Measurements from ENCODE around the gene SPDYE3. TPM values are rescaled to one million over a fixed set of nuclear protein-coding genes. Genes with fewer than 3 reads are reported as not detected.
"Not testable (repeated sequence)": the region's sequence is repeated elsewhere in the genome, so short reads cannot be mapped to it uniquely, and the experiment has no call there.

Gene SPDYE3
- total and polyA plus RNA-seq, 12 donors = 0.16 TPM; not detected in 11

DNA sequence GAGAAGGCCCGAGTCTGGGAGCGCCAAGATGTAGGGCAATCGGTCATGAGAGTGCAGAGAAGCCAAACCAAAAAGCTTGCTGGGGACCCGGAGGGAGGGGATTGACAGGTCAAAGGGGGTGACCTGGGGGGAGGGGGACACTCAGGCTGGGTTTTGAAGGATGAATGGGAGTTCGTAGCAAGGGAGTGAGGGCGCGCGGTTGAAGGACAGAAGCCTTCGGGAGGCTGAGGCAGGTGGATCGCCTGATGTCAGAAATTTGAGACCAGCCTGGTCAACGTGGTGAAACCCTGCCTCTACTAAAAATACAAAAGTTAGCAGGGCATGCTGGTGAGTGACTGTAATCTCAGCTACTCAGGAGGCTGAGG is 35.0 kb upstream of the SPDYE3 start:
- H3K4me3 ChIP-seq = peak overlapping the region in 2 of 4 donors; percentile 38 to 95
- WGBS, 4 donors = 31 to 51% (median 37%) methylated on average over 8 to 11 of the region's 11 CpGs
- peak overlapping the region in 3 of 5 donors; percentile 37 to 86 (median 70) for H3K27ac ChIP-seq
- DNase-seq = peak in 2 of 7 donors; percentile 28 to 59
- H3K27me3 ChIP-seq; H3K9me3 ChIP-seq (replicated peaks in 1 of 3); intact Hi-C loops (cut with DNase I); H3K36me3 ChIP-seq (replicated peaks in 1 of 2): not testable (repeated sequence)
- H3K4me1 ChIP-seq (replicated peaks in 1 of 2) = peaks cover 10 to 11% of the 10 kb centered on the region in 2 donors
- TF ChIP-seq, protein P1, sequence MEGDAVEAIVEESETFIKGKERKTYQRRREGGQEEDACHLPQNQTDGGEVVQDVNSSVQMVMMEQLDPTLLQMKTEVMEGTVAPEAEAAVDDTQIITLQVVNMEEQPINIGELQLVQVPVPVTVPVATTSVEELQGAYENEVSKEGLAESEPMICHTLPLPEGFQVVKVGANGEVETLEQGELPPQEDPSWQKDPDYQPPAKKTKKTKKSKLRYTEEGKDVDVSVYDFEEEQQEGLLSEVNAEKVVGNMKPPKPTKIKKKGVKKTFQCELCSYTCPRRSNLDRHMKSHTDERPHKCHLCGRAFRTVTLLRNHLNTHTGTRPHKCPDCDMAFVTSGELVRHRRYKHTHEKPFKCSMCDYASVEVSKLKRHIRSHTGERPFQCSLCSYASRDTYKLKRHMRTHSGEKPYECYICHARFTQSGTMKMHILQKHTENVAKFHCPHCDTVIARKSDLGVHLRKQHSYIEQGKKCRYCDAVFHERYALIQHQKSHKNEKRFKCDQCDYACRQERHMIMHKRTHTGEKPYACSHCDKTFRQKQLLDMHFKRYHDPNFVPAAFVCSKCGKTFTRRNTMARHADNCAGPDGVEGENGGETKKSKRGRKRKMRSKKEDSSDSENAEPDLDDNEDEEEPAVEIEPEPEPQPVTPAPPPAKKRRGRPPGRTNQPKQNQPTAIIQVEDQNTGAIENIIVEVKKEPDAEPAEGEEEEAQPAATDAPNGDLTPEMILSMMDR (IDR thresholded peaks at IDR 0.05) = peak in 1 of 6 experiments; percentile 9

DNA sequence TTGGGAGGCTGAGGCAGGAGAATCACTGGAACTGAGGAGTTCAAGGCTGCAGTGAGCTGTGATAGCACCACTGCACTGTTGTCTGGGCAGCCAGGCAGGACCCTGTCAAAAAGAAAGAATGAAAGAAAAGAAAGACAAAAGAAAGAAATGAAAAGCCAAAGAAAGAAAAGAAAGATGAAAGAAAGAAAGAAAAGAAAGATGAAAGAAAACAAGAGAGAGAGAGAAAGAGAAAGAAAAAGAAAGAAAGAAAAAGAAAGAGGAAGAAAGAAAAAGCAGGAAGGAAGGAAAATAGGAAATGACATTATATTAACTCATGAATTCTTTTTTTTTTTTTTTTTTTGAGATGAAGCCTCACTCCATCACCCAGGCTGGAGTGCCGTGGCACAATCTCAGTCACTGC is 32.4 kb upstream of the SPDYE3 start:
- Histone ChIP-seq H3K27ac (no peak overlapping the region), H3K27me3 (no peaks in the 10 kb centered on the region), H3K4me3 (no peak overlapping the region), H3K4me1 (replicated peaks in 1 of 2) (peaks cover under 1% of the 10 kb centered on the region in 2 donors), H3K36me3 (replicated peaks in 1 of 2) (no peaks in the 10 kb centered on the region), H3K9me3 (replicated peaks in 1 of 3) (no peaks in the 10 kb centered on the region)
- 71 to 90% (median 89%) methylated on average over 1 of the region's 1 CpG for WGBS, 4 donors
- intact Hi-C loops (cut with DNase I) = no loop called here
- DNase-seq = no peak
- TF ChIP-seq POLR2A (IDR thresholded peaks at IDR 0.05) = no peak
- TF ChIP-seq, protein P1 (IDR thresholded peaks at IDR 0.05) = no peak

- intact Hi-C loops (cut with DNase I) = not testable (repeated sequence)
These were observed 31.4 kb upstream of the SPDYE3 start for GRCh38 chr7:100276126-100276525.

DNA sequence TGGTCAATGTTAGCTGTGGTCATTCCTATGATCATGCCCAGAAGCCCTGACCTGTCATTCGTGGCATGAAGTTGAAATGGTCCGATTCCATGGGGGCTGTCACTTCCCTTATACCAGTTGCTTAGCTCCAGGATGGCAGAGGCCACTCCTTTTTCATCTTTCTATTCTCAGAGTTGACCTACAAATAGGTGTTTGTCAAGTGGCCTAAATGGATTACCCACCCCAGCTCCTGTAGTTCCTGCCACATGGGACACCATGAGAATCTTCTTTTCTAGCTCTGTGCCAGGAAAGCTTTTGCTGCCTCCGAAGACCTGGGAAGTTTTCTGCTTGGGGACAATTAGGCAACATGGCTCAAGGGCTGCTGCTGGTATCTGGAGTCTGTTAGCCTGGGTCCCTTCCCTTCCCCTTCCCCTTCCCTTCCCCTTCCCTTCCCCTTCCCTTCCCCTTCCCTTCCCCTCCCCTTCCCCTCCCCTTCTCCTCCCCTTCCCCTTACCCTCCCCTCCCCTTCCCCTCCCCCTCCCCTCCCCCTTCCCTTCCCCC is 25.4 kb upstream of the SPDYE3 start:
- H3K9me3 ChIP-seq (replicated peaks in 1 of 3); H3K27ac ChIP-seq; H3K36me3 ChIP-seq (replicated peaks in 1 of 2); DNase-seq; H3K27me3 ChIP-seq; H3K4me1 ChIP-seq (replicated peaks in 1 of 2); intact Hi-C loops (cut with DNase I); H3K4me3 ChIP-seq: not testable (repeated sequence)
- 77 to 93% (median 86%) methylated on average over 3 of the region's 3 CpGs for WGBS, 4 donors

More at GRCh38 chr7:100276126-100276525, 31.4 kb upstream of the SPDYE3 start:
- 92 to 99% (median 98%) methylated on average over 6 of the region's 6 CpGs for WGBS, 4 donors
- not testable (repeated sequence) for H3K4me3 ChIP-seq; H3K4me1 ChIP-seq (replicated peaks in 1 of 2); H3K9me3 ChIP-seq (replicated peaks in 1 of 3); DNase-seq; H3K27ac ChIP-seq; H3K36me3 ChIP-seq (replicated peaks in 1 of 2); H3K27me3 ChIP-seq

- H3K27me3 ChIP-seq; H3K36me3 ChIP-seq (replicated peaks in 1 of 2); H3K4me1 ChIP-seq (replicated peaks in 1 of 2); DNase-seq; intact Hi-C loops (cut with DNase I); H3K27ac ChIP-seq; H3K9me3 ChIP-seq (replicated peaks in 1 of 3); H3K4me3 ChIP-seq: not testable (repeated sequence)
- 83 to 91% (median 90%) methylated on average over 1 to 8 of the region's 8 CpGs for WGBS, 4 donors
These were observed 24.4 kb upstream of the SPDYE3 start for GRCh38 chr7:100283147-100283546.

- H3K36me3 ChIP-seq (replicated peaks in 1 of 2); H3K27me3 ChIP-seq; H3K4me1 ChIP-seq (replicated peaks in 1 of 2); DNase-seq; H3K9me3 ChIP-seq (replicated peaks in 1 of 3); H3K27ac ChIP-seq; H3K4me3 ChIP-seq; intact Hi-C loops (cut with DNase I): not testable (repeated sequence)
- 84 to 93% (median 87%) methylated on average over 3 to 6 of the region's 6 CpGs for WGBS, 4 donors
These were observed 20.1 kb upstream of the SPDYE3 start for GRCh38 chr7:100287191-100287969.

GRCh38 chr7:100288258-100288657 is 19.2 kb upstream of the SPDYE3 start:
- WGBS, 4 donors = 97 to 100% (median 100%) methylated on average over 3 of the region's 3 CpGs
- intact Hi-C loops (cut with DNase I); DNase-seq: not testable (repeated sequence)

GRCh38 chr7:100292162-100292561 is 15.3 kb upstream of the SPDYE3 start:
- H3K9me3 ChIP-seq (replicated peaks in 1 of 3); intact Hi-C loops (cut with DNase I); H3K4me1 ChIP-seq (replicated peaks in 1 of 2); DNase-seq; H3K4me3 ChIP-seq; H3K27me3 ChIP-seq; H3K36me3 ChIP-seq (replicated peaks in 1 of 2); H3K27ac ChIP-seq: not testable (repeated sequence)
- 82 to 96% (median 92%) methylated on average over 1 of the region's 1 CpG for WGBS, 4 donors

More at GRCh38 chr7:100288258-100288657, 19.2 kb upstream of the SPDYE3 start:
- H3K9me3 ChIP-seq (replicated peaks in 1 of 3); H3K27me3 ChIP-seq; H3K27ac ChIP-seq; H3K4me3 ChIP-seq; H3K4me1 ChIP-seq (replicated peaks in 1 of 2); H3K36me3 ChIP-seq (replicated peaks in 1 of 2): not testable (repeated sequence)

GRCh38 chr7:100295269-100295668 is 12.2 kb upstream of the SPDYE3 start:
- H3K36me3 ChIP-seq (replicated peaks in 1 of 2); H3K27ac ChIP-seq; intact Hi-C loops (cut with DNase I); H3K9me3 ChIP-seq (replicated peaks in 1 of 3); H3K27me3 ChIP-seq; H3K4me3 ChIP-seq; H3K4me1 ChIP-seq (replicated peaks in 1 of 2); DNase-seq: not testable (repeated sequence)
- 80 to 90% (median 84%) methylated on average over 9 of the region's 9 CpGs for WGBS, 4 donors
